Activated CD4-positive, CD25-positive, alpha-beta regulatory T cell treated with anti-CD3 and anti-CD28 coated beads, Interleukin-2, amount 50 U/mL, for 16 hours (primary cell): Measurements from ENCODE around the gene UBE2C.
A peak's percentile ranks its signal among the peaks of the same experiment; 100 is the strongest.
"Not testable (repeated sequence)": the region's sequence is repeated elsewhere in the genome, so short reads cannot be mapped to it uniquely, and the experiment has no call there.

Experiments
- DNase-seq: peaks from one replicate; pipeline ENCODE4 v3.0.0-alpha.2; 2020; ENCODE audit warnings: low read depth, low spot score

Gene UBE2C

GRCh38 chr20:45812157-45813005, at the start of gene UBE2C:
TSS of gene UBE2C (plus strand) at chr20:45812644. CDS start at chr20:45812696, 52 bp downstream.
- peak; percentile 92 for DNase-seq

- DNase-seq: not testable (repeated sequence)
Observed at GRCh38 chr20:45764618-45765282, 47.7 kb upstream of the UBE2C start.

GRCh38 chr20:45765307-45765875, 47.1 kb upstream of the UBE2C start:
- no peak for DNase-seq

- no peak for DNase-seq
Observed at GRCh38 chr20:45765980-45766379, 46.5 kb upstream of the UBE2C start.

- no peak for DNase-seq
Observed at GRCh38 chr20:45768479-45768878, 44.0 kb upstream of the UBE2C start.

- DNase-seq: peak; percentile 62
Observed at GRCh38 chr20:45771182-45771759, 41.2 kb upstream of the UBE2C start.

- DNase-seq: no peak
Observed at GRCh38 chr20:45772693-45773092, 39.8 kb upstream of the UBE2C start.

- no peak for DNase-seq
Observed at GRCh38 chr20:45774945-45775344, 37.5 kb upstream of the UBE2C start.

- no peak for DNase-seq
Observed at GRCh38 chr20:45775411-45775810, 37.0 kb upstream of the UBE2C start.

GRCh38 chr20:45776931-45777330, 35.5 kb upstream of the UBE2C start:
- DNase-seq: no peak

- DNase-seq: no peak
Observed at GRCh38 chr20:45779011-45779915, 33.2 kb upstream of the UBE2C start.

- no peak for DNase-seq
Observed at GRCh38 chr20:45780159-45780558, 32.3 kb upstream of the UBE2C start.

- no peak for DNase-seq
Observed at GRCh38 chr20:45781391-45781931, 31.0 kb upstream of the UBE2C start.

GRCh38 chr20:45782890-45783289, 29.6 kb upstream of the UBE2C start:
- no peak for DNase-seq

GRCh38 chr20:45783656-45784294, 28.7 kb upstream of the UBE2C start:
- DNase-seq: no peak

- no peak for DNase-seq
Observed at GRCh38 chr20:45788351-45788750, 24.1 kb upstream of the UBE2C start.

- no peak for DNase-seq
Observed at GRCh38 chr20:45792317-45793118, 19.9 kb upstream of the UBE2C start.

GRCh38 chr20:45796337-45797065, 15.9 kb upstream of the UBE2C start:
- DNase-seq: no peak

GRCh38 chr20:45797510-45797909, 14.9 kb upstream of the UBE2C start:
- DNase-seq: not testable (repeated sequence)
